HG03196 (cell line): Measurements from ENCODE around the gene NRXN2.

Experiments
- ATAC-seq: cut with Tn5 transposase; IDR thresholded peaks from one replicate; pipeline ENCODE4 v1.9.1; 2021; ENCODE audit not compliant: unreplicated experiment

The NRXN2 gene

GRCh38 chr11:64632654-64633053, 90.3 kb downstream of the NRXN2 start:
- ATAC-seq: no peak

GRCh38 chr11:64632237-64632636, 90.8 kb downstream of the NRXN2 start:
- no peak for ATAC-seq

- ATAC-seq: no peak
These were observed 91.3 kb downstream of the NRXN2 start for GRCh38 chr11:64631675-64632074.

GRCh38 chr11:64629796-64630562, 93.0 kb downstream of the NRXN2 start:
- ATAC-seq: no peak

GRCh38 chr11:64629103-64629502, 93.9 kb downstream of the NRXN2 start:
- ATAC-seq: no peak

- ATAC-seq: no peak
These were observed 94.4 kb downstream of the NRXN2 start for GRCh38 chr11:64628596-64628995.

GRCh38 chr11:64627371-64627770, 95.6 kb downstream of the NRXN2 start:
- ATAC-seq: no peak

- ATAC-seq: no peak
These were observed 96.4 kb downstream of the NRXN2 start for GRCh38 chr11:64626637-64627036.

- no peak for ATAC-seq
These were observed 98.0 kb downstream of the NRXN2 start for GRCh38 chr11:64624883-64625481.

- no peak for ATAC-seq
These were observed 100.3 kb downstream of the NRXN2 start for GRCh38 chr11:64622681-64623080.

- no peak for ATAC-seq
These were observed 101.5 kb downstream of the NRXN2 start for GRCh38 chr11:64621283-64622019.

- ATAC-seq: no peak
These were observed 102.5 kb downstream of the NRXN2 start for GRCh38 chr11:64620381-64620971.

GRCh38 chr11:64619811-64620380, 103.1 kb downstream of the NRXN2 start:
- no peak for ATAC-seq

GRCh38 chr11:64619196-64619595, 103.8 kb downstream of the NRXN2 start:
- ATAC-seq: no peak

- no peak for ATAC-seq
These were observed 106.2 kb downstream of the NRXN2 start for GRCh38 chr11:64616817-64617216.

- ATAC-seq: no peak
These were observed 108.1 kb downstream of the NRXN2 start for GRCh38 chr11:64614917-64615316.

GRCh38 chr11:64613648-64614047, 109.3 kb downstream of the NRXN2 start:
- no peak for ATAC-seq

GRCh38 chr11:64611869-64612646, 110.9 kb downstream of the NRXN2 start:
- ATAC-seq: no peak

- ATAC-seq: no peak
These were observed 111.8 kb downstream of the NRXN2 start for GRCh38 chr11:64611176-64611575.

GRCh38 chr11:64610596-64610995, 112.4 kb downstream of the NRXN2 start:
- ATAC-seq: no peak
